HepG2 (cell line): ENCODE data around the gene SH3PXD2A. TPM values are rescaled to one million over a fixed set of nuclear protein-coding genes. Genes with fewer than 3 reads are reported as not detected.

ENCODE experiments used
- ATAC-seq: fragments of 200-7000 bp; cut with Tn5 transposase; 3 replicates; pipeline ENCODE4 v1.9.1; 2020; ENCODE audit warnings: mild to moderate bottlenecking, moderate library complexity
- BruUV-seq: library from RNA; stranded (reverse); fragments of 400-500 nt; replicated peaks from 2 replicates; lab custom pipeline; 2021; lab: Mats Ljungman, UMichigan
- CTCF ChIA-PET: fragments of 300-600 bp; formaldehyde crosslinking; extraction: SDS; loops from one replicate; lab custom pipeline; 2021; ENCODE audit warnings: low total read pairs, inconsistent platforms, low intra/inter-chr PET ratio; lab: Yijun Ruan, JAX
- POLR2A ChIA-PET: fragments of 350-600 bp; sonication (Branson Sonifier 250); formaldehyde crosslinking; loops from one replicate; lab custom pipeline; 2020; ENCODE audit warnings: antibody characterized with exemption, inconsistent platforms; lab: Yijun Ruan, JAX
- DNase-seq: peaks from one replicate; pipeline ENCODE4 v3.0.0-alpha.2; 2015; ENCODE audit warnings: low spot score
- FAIRE-seq: peaks from 3 replicates; lab custom pipeline; 2011; peaks lifted over from hg19 to GRCh38; lab: Jason Lieb, UNC
- H2AFZ ChIP-seq: one replicate; pipeline ENCODE4 v1.6.1; 2011; ENCODE audit warnings: low read length, inconsistent platforms
- H3K27ac ChIP-seq: fragments of 300-600 bp; 3 replicates; pipeline ENCODE4 v1.8.0; 2011; ENCODE audit warnings: mixed run types, mild to moderate bottlenecking, mixed read lengths, low read length, inconsistent platforms; ENCODE audit not compliant: insufficient read depth; ENCODE audit errors: extremely low read length
- H3K27me3 ChIP-seq, 2 experiments: fragments of 200-600 bp in 1 of 2; 2 replicates in 1 of 2; 3 replicates in 1 of 2; pipeline versions ENCODE4 v1.6.0 to v1.8.0; 2011; ENCODE audit warnings: low read length in 2 of 2, mild to moderate bottlenecking in 2 of 2, moderate library complexity in 2 of 2, inconsistent platforms in 1 of 2; ENCODE audit not compliant: insufficient read depth in 2 of 2, control insufficient read depth in 1 of 2
- H3K36me3 ChIP-seq, 2 experiments: fragments of 200-600 bp in 1 of 2; replicated peaks in 1 of 2; 2 replicates in 1 of 2; 3 replicates in 1 of 2; pipeline versions ENCODE4 v1.5.1 to v1.8.0; 2011; ENCODE audit warnings: low read length in 2 of 2, inconsistent platforms in 1 of 2; ENCODE audit not compliant: insufficient read depth in 2 of 2, control insufficient read depth in 1 of 2
- H3K4me1 ChIP-seq: 2 replicates; pipeline ENCODE4 v1.5.1; 2012; ENCODE audit warnings: low read length, inconsistent platforms; ENCODE audit not compliant: insufficient read depth
- H3K4me2 ChIP-seq: 2 replicates; pipeline ENCODE4 v1.6.0; 2011; ENCODE audit warnings: low read depth, low read length, inconsistent platforms
- H3K4me3 ChIP-seq, 3 experiments: fragments of 200-600 bp in 1 of 3; sonication (generic), shearing (Covaris generic) in 1 of 3; replicated peaks in 1 of 3; 2 replicates each; pipeline ENCODE4 v1.5.1; 2011 to 2016; ENCODE audit warnings: low read length in 3 of 3, inconsistent platforms in 2 of 3, low read depth in 2 of 3, mild to moderate bottlenecking in 2 of 3, control low read depth in 1 of 3, mixed read lengths in 1 of 3; ENCODE audit not compliant: insufficient read depth in 1 of 3
- H3K79me2 ChIP-seq: one replicate; pipeline ENCODE4 v1.6.1; 2011; ENCODE audit warnings: low read length, inconsistent platforms; ENCODE audit not compliant: insufficient read depth
- H3K9ac ChIP-seq: 2 replicates; pipeline ENCODE4 v1.6.0; 2011; ENCODE audit warnings: mild to moderate bottlenecking, low read depth, low read length, inconsistent platforms; ENCODE audit not compliant: insufficient read depth
- H3K9me3 ChIP-seq: 2 replicates; pipeline ENCODE4 v1.5.1; 2012; ENCODE audit warnings: mild to moderate bottlenecking, low read length
- H4K20me1 ChIP-seq: 2 replicates; pipeline ENCODE4 v1.6.0; 2011; ENCODE audit warnings: inconsistent platforms, mild to moderate bottlenecking, low read length, moderate library complexity; ENCODE audit not compliant: insufficient read depth
- BHLHE40 ChIP-seq: IDR thresholded peaks from 2 replicates; pipeline ENCODE4 v1.6.1; 2011; ENCODE audit warnings: low read length, improper control_type of control experiment
- ERF ChIP-seq: IDR thresholded peaks from 2 replicates; pipeline ENCODE4 v1.6.1; 2018; ENCODE audit warnings: missing biosample characterization, missing genetic modification reagents
- GLI4 ChIP-seq: sonication (generic); formaldehyde crosslinking; IDR thresholded peaks from 2 replicates; pipeline ENCODE4 v1.5.1; 2020; ENCODE audit warnings: missing genetic modification reagents, mild to moderate bottlenecking, moderate library complexity, borderline replicate concordance
- IRF2 ChIP-seq: IDR thresholded peaks from 2 replicates; pipeline ENCODE4 v1.6.1; 2018; ENCODE audit warnings: missing genetic modification reagents, missing compliant biosample characterization
- NCOA1 ChIP-seq: sonication (generic); formaldehyde crosslinking; IDR thresholded peaks from 2 replicates; pipeline ENCODE4 v1.9.0; 2021; ENCODE audit warnings: missing genetic modification reagents
- NFYC ChIP-seq: IDR thresholded peaks from 2 replicates; pipeline ENCODE4 v1.6.1; 2016; ENCODE audit warnings: missing genetic modification reagents, missing compliant biosample characterization
- SP2 ChIP-seq: sonication (generic); formaldehyde crosslinking; IDR thresholded peaks from 2 replicates; pipeline ENCODE4 v1.5.1; 2020; ENCODE audit warnings: mild to moderate bottlenecking, missing genetic modification reagents
- ZBTB21 ChIP-seq: sonication (generic); formaldehyde crosslinking; IDR thresholded peaks from 2 replicates; pipeline ENCODE4 v1.4.0; 2020; ENCODE audit warnings: missing genetic modification reagents
- ZNF124 ChIP-seq: sonication (generic); formaldehyde crosslinking; IDR thresholded peaks from 2 replicates; pipeline ENCODE4 v1.4.0; 2020; ENCODE audit warnings: missing genetic modification reagents
- ZNF576 ChIP-seq: sonication (generic); formaldehyde crosslinking; IDR thresholded peaks from 2 replicates; pipeline ENCODE4 v1.4.0; 2020; ENCODE audit warnings: mild to moderate bottlenecking, missing genetic modification reagents
- WGBS: methylation state at CpG from one replicate; pipeline ENCODE4 v1.1.6; 2017; ENCODE audit warnings: low lambda C conversion rate; 5-methylcytosine and 5-hydroxymethylcytosine counted together
- in situ Hi-C: cut with HindIII; loops from 2 replicates; pipeline ENCODE4 v1.10.0; 2017; ENCODE audit warnings: low pct_unique_long_range_greater_than_20kb; ENCODE audit not compliant: extremely low pct_ligation_motif_present
- intact Hi-C: fragments of 100-400 bp; cut with micrococcal nuclease; formaldehyde crosslinking; loops from one replicate; pipeline ENCODE4 v1.10.0; 2022; ENCODE audit not compliant: unreplicated experiment
- polyA plus RNA-seq, 8 experiments: library from polyadenylated mRNA; depleted of rRNA in 3 of 8; stranded (reverse) in 7 of 8; unstranded in 1 of 8; fragments of >200 nt; fragmentation: Illumina TruSeq in 4 of 8; extraction: Trizol in 4 of 8; gene quantifications; 2 replicates each; pipeline versions ENCODE4 v1.2.1 to v1.2.3, GENCODE V29; 2011 to 2016; ENCODE audit warnings: low read depth in 4 of 8, missing spikeins in 1 of 8, mixed read lengths in 1 of 8; ENCODE audit not compliant: insufficient read depth in 1 of 8
- total RNA-seq, 5 experiments: library from RNA; depleted of rRNA; stranded (reverse); fragments of >200 nt; fragmentation: Illumina TruSeq; extraction: Trizol; gene quantifications; 2 replicates each; pipeline ENCODE4 v1.2.3, GENCODE V29; 2016; ENCODE audit warnings: low read depth in 1 of 5
- TF ChIP-seq, protein P1 (sequence below): IDR thresholded peaks from 2 replicates; pipeline ENCODE4 v1.6.1; 2016; ENCODE audit warnings: control low read depth

SH3PXD2A gene
- total and polyA plus RNA-seq, 2 of the 13 experiments (the other 11 are each of a cell fraction or from before 2014, with no cell fraction given), result 11.1 to 11.3 TPM

- FAIRE-seq, result no peak
- peaks cover 38% of the 10 kb centered on the region for H3K79me2 ChIP-seq
These were observed 207.1 kb downstream of the SH3PXD2A start for GRCh38 chr10:103648251-103648635.

DNA sequence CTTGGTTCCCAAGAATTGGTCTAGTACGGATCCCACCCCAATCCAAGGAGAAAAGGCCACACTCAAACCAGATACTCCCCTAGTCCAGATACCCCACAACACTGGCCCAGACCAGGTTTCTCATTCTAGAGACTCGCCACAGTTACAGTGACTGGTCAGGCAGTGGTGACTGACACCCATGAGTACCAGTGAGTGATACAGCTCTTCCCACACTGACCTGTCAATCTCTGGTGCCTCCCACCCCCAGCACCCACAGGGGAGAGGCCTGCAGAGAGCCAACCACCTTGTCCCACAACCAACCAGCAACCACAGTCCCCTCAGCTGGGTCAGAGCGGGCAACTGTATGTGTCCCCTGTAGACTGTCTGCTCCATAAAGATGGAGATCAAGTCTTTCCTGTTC is 209.1 kb downstream of the SH3PXD2A start:
- Histone ChIP-seq H3K4me1 (peaks cover 55% of the 10 kb centered on the region), H3K4me2 (no peak overlapping the region), H3K36me3 (peaks cover 15 to 80% of the 10 kb centered on the region in 2 experiments), H3K79me2 (peaks cover 30% of the 10 kb centered on the region), H3K9me3 (no peaks in the 10 kb centered on the region), H3K27me3 (no peaks in the 10 kb centered on the region), H2AFZ (no peak overlapping the region), H4K20me1 (peaks cover 20% of the 10 kb centered on the region), H3K27ac (peak overlapping the region; percentile 34)
- intact Hi-C loops, result no loop called here
- no peak for FAIRE-seq
- 90% methylated on average over 2 of the region's 3 CpGs for WGBS
- ATAC-seq, result peak; percentile 16; the same call in 2 of the 3 replicates
- BruUV-seq, result no TSS peak
- CTCF ChIA-PET, result no interaction called here
- peak; percentile 47; the same call in 1 of the 2 replicates for TF ChIP-seq SP2 (CRISPR knock-in tag)
- no peak for TF ChIP-seq NCOA1 (CRISPR knock-in tag)
- TF ChIP-seq BHLHE40, result no peak
- TF ChIP-seq GLI4 (CRISPR knock-in tag), result no peak
- no peak for TF ChIP-seq ZNF576 (CRISPR knock-in tag)
- peak; percentile 36; the same call in 1 of the 2 replicates for TF ChIP-seq NFYC (CRISPR knock-in tag)
- TF ChIP-seq IRF2, result no peak
- TF ChIP-seq ERF, result no peak
- TF ChIP-seq ZBTB21, result no peak
- TF ChIP-seq, protein P1, sequence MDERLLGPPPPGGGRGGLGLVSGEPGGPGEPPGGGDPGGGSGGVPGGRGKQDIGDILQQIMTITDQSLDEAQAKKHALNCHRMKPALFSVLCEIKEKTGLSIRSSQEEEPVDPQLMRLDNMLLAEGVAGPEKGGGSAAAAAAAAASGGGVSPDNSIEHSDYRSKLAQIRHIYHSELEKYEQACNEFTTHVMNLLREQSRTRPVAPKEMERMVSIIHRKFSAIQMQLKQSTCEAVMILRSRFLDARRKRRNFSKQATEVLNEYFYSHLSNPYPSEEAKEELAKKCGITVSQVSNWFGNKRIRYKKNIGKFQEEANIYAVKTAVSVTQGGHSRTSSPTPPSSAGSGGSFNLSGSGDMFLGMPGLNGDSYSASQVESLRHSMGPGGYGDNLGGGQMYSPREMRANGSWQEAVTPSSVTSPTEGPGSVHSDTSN (CRISPR knock-in tag), result peak; percentile 58; the same call in 1 of the 2 replicates
- TF ChIP-seq, all 625 proteins: peak for 3
- no peak for DNase-seq
- in situ Hi-C loops, result no loop called here
- Histone ChIP-seq H3K9ac (no peak overlapping the region), H3K4me3 (no peak overlapping the region)
- POLR2A ChIA-PET, result interaction anchor here (3.9 kb wide), 1 partner anchor 13 kb away, joined by 54 read pairs; no protein-coding TSS in a partner anchor

More at GRCh38 chr10:103648251-103648635, 207.1 kb downstream of the SH3PXD2A start:
- Histone ChIP-seq H4K20me1 (peaks cover 39% of the 10 kb centered on the region), H3K9me3 (no peaks in the 10 kb centered on the region), H3K4me2 (no peak overlapping the region), H3K27ac (no peak overlapping the region), H3K4me1 (peaks cover 69% of the 10 kb centered on the region), H3K4me3 (no peak overlapping the region), H3K27me3 (no peaks in the 10 kb centered on the region), H2AFZ (no peak overlapping the region), H3K36me3 (peaks cover 12 to 65% of the 10 kb centered on the region in 2 experiments), H3K9ac (no peak overlapping the region)
- BruUV-seq, result no TSS peak
- no peak for TF ChIP-seq ZNF124
- 98% methylated on average over 8 of the region's 8 CpGs for WGBS
- POLR2A ChIA-PET, result interaction anchor here (1.1 kb wide), 1 partner anchor 10 kb away, joined by 3 read pairs; no protein-coding TSS in a partner anchor
- intact Hi-C loops, result no loop called here
- ATAC-seq, result no peak
- no peak for DNase-seq
- in situ Hi-C loops, result no loop called here
- CTCF ChIA-PET, result no interaction called here
